Measurements from ENCODE around the gene SLC2A1. TPM values are rescaled to one million over a fixed set of nuclear protein-coding genes. Genes with fewer than 3 reads are reported as not detected.

The SLC2A1 gene
- total RNA-seq, 4 donors from 2014 or later: 953 to 4,970 (median 3,437) TPM

DNA sequence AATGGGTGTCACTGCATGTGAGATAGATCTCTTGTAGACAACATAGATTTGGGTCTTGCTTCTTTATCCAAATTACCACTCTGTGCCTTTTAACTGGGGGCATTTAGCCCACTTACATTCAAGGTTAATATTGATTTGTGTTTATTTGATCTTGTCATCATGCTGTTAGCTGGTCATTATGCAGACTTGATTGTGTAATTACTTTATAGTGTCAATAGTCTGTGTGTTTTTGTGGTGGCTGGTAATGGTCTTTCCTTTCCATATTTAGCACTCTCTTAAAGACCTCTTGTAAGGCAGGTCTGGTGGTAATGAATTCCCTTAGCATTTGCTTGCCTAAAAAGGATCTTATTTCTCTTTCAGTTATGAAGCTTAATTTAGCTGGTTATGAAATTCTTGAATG is 82.7 kb downstream of the SLC2A1 start:
- no peaks in the 10 kb centered on the region for H3K27me3 ChIP-seq
- H3K4me1 ChIP-seq: no peaks in the 10 kb centered on the region
- peaks cover 0 to 18% (median 3%) of the 10 kb centered on the region in 4 donors for H3K9me3 ChIP-seq
- TF ChIP-seq CTCF (IDR thresholded peaks at IDR 0.05) (no peak), POLR2A (IDR thresholded peaks at IDR 0.05) (no peak), EP300 (IDR thresholded peaks at IDR 0.05) (no peak)
- H3K27ac ChIP-seq: no peak overlapping the region
- no peak overlapping the region for H3K4me3 ChIP-seq
- no peaks in the 10 kb centered on the region for H3K36me3 ChIP-seq
- DNase-seq (ENCODE audit: low spot score in 2 of 2): no peak

Small RNAs within 50 kb of the gene (small RNA-seq; reads per million reads assigned to genes)
- gene RNU6-880P: not detected

Other genes starting within 250 kb of the SLC2A1 start
- 100 to 1,000 TPM; 136 to 259 (median 218) TPM for gene CLDN19, start 218.6 kb downstream of the SLC2A1 start, total RNA-seq
- 10 to 100 TPM; 42.4 to 83.9 (median 65.1) TPM for gene P3H1, start 191.8 kb downstream of the SLC2A1 start, total RNA-seq
- gene C1orf50, start 191.6 kb downstream of the SLC2A1 start, total RNA-seq: 1 to 10 TPM; 3.0 to 8.4 (median 3.5) TPM
- gene TMEM269, start 173.9 kb downstream of the SLC2A1 start, total RNA-seq: under 1 TPM in 3 of 4 donors, not detected in 1; 0.21 to 0.30 (median 0.22) TPM
- gene ERMAP, start 141.7 kb downstream of the SLC2A1 start, total RNA-seq: 10 to 100 TPM in 2 of 4 donors, 1 to 10 TPM in 2; 4.1 to 14.2 (median 8.3) TPM
- gene SVBP, start 141.5 kb downstream of the SLC2A1 start, total RNA-seq: 10 to 100 TPM; 18.6 to 76.0 (median 44.9) TPM
- gene ZNF691, start 112.3 kb downstream of the SLC2A1 start, total RNA-seq: 10 to 100 TPM; 14.1 to 20.5 (median 16.9) TPM
- 10 to 100 TPM; 48.8 to 57.3 (median 51.2) TPM for gene EBNA1BP2, start 213.4 kb upstream of the SLC2A1 start, total RNA-seq
- under 1 TPM in 3 of 4 donors, not detected in 1; 0.21 to 0.30 (median 0.22) TPM for gene CFAP57, start 213.5 kb upstream of the SLC2A1 start, total RNA-seq

Data from tibial nerve (tissue), 4 donors.